Fibroblast of the aortic adventitia (primary cell): ENCODE measurements around the gene TMEM94. TPM values are rescaled to one million over a fixed set of nuclear protein-coding genes. Genes with fewer than 3 reads are reported as not detected.

Experiments
- DNase-seq: peaks from one replicate; pipeline ENCODE4 v3.0.0-alpha.2; 2010; ENCODE audit warnings: low read depth
- H3K4me3 ChIP-seq: 2 replicates; pipeline ENCODE4 v1.5.1; 2011; ENCODE audit warnings: low read depth, mild to moderate bottlenecking, control low read depth, low read length, moderate library complexity
- total RNA-seq: library from RNA; depleted of rRNA; stranded (reverse); fragments of >200 nt; gene quantifications from 2 replicates; pipeline ENCODE4 v1.2.3, GENCODE V29; 2012; ENCODE audit warnings: low replicate concordance
- TF ChIP-seq, protein P1 (sequence below): IDR thresholded peaks from 2 replicates; pipeline ENCODE4 v1.5.1; 2011; ENCODE audit warnings: mild to moderate bottlenecking, low read length, control low read depth, inconsistent platforms; ENCODE audit not compliant: insufficient read depth

TMEM94 gene
- total RNA-seq, 1 donor: 29.7 TPM

GRCh38 chr17:75478508-75478907 is 22.1 kb downstream of the TMEM94 start:
- DNase-seq: no peak
- no peak overlapping the region for H3K4me3 ChIP-seq
- TF ChIP-seq, protein P1, sequence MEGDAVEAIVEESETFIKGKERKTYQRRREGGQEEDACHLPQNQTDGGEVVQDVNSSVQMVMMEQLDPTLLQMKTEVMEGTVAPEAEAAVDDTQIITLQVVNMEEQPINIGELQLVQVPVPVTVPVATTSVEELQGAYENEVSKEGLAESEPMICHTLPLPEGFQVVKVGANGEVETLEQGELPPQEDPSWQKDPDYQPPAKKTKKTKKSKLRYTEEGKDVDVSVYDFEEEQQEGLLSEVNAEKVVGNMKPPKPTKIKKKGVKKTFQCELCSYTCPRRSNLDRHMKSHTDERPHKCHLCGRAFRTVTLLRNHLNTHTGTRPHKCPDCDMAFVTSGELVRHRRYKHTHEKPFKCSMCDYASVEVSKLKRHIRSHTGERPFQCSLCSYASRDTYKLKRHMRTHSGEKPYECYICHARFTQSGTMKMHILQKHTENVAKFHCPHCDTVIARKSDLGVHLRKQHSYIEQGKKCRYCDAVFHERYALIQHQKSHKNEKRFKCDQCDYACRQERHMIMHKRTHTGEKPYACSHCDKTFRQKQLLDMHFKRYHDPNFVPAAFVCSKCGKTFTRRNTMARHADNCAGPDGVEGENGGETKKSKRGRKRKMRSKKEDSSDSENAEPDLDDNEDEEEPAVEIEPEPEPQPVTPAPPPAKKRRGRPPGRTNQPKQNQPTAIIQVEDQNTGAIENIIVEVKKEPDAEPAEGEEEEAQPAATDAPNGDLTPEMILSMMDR: no peak

GRCh38 chr17:75480281-75480680 is 23.8 kb downstream of the TMEM94 start:
- no peak for DNase-seq
- H3K4me3 ChIP-seq: no peak overlapping the region
- TF ChIP-seq, protein P1: no peak

DNA sequence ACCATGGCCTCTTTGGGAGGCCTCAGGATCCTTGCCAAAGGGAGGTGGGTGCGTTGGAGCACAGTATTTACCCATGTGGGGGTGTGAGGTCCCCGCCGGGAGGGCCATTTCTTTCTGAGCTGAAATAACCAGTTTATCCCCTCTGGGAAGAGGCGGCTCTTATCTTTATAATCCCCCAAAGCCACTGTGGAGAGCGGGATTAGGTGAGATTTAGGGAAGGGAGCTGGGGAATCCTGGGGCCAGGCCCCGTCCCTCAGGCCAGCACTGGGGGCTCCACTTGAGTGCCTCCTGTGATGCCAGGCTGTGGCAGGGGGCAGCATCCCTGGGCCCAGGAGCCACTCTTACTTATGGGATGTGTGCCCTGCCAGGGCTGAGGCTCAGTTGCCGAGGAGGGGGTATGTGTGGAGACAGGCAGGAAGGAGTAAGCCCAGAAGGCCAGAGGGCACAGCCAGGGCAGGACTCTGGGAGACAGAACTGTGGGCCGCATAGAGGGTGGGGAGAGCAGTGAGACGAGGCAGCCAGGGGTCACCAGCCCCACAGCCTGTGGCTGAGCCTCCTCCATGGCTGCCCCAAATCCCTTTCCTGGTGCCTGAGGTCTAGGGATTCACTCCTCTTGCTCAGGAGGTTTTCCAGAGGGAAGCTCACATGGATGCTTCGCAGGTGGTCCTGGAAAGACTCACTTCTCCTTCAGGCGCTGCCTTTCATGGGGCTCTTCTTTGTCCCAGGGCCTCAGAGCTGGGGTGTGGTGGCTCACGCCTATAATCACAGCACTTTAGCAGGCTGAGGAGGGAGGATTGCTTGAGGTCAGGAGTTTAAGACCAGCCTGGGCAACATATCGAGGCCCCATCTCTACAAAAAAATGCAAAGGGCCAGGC is 25.0 kb downstream of the TMEM94 start:
- TF ChIP-seq, protein P1: no peak
- no peak overlapping the region for H3K4me3 ChIP-seq
- no peak for DNase-seq

GRCh38 chr17:75482098-75482942 is 25.9 kb downstream of the TMEM94 start:
- DNase-seq: no peak
- TF ChIP-seq, protein P1: no peak
- H3K4me3 ChIP-seq: no peak overlapping the region

DNA sequence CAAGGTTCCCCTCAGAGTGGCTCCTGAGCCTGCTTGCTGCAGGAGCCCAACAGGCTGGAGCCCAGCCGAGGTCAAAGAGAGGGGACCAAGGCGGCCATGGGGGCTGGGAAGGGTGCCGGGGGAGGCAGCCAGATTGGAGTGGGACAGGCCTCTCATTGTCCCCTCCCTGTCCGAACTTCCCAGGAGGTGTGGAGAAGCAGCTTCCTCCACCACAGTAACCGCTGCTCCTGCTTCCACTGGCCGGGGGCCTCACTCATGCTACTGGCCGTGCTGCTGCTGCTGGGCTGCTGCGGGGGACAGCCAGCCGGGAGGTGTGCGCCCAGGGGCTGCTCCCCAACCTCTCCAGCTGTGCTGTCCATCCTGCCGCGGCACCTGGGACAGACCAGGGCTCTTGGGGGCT is 29.3 kb downstream of the TMEM94 start:
- TF ChIP-seq, protein P1: no peak
- no peak for DNase-seq
- no peak overlapping the region for H3K4me3 ChIP-seq

DNA sequence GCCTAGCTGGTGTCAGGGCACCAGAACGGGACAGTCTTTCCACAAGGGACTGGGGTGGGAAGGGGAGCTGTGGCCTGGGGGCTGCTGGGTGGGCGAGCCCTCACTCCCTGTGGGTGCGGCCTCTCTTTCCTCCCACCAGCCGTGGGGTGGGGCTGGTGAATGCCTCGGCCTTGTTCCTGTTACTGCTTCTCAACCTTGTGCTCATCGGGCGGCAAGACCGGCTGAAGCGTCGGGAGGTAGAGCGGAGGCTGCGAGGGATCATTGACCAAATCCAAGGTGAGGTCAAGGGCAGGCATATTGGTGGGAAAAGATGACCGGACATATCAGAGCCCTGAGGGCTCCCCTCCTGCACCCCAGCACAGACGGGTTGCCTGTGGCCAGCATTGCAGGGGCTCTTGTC is 29.7 kb downstream of the TMEM94 start:
- no peak overlapping the region for H3K4me3 ChIP-seq
- no peak for DNase-seq
- TF ChIP-seq, protein P1: no peak
